Stimulated activated CD8-positive, alpha-beta memory T cell treated with anti-CD3 and anti-CD28 coated beads, Interleukin-12 subunit alpha, Interleukin-12 subunit beta, amount 100 ng/mL, for 1 hour (primary cell): Measurements from ENCODE around the gene TBKBP1.

Experiments used
- DNase-seq: peaks from one replicate; pipeline ENCODE4 v3.0.0-alpha.2; 2020; ENCODE audit warnings: low read depth

Gene TBKBP1

GRCh38 chr17:47693731-47694580 is at the start of gene TBKBP1:
TBKBP1 (plus strand) TSS chr17:47694161; CDS start chr17:47696113, 1,952 bp downstream.
- no peak for DNase-seq

GRCh38 chr17:47644324-47644723 is 49.6 kb upstream of the TBKBP1 start:
- DNase-seq = no peak

GRCh38 chr17:47649153-47649971 is 44.6 kb upstream of the TBKBP1 start, which contains the start of gene KPNB1:
KPNB1 (plus strand) TSS chr17:47649919; CDS start chr17:47650245, 326 bp downstream.
- peak; percentile 92 for DNase-seq

GRCh38 chr17:47649972-47650524 is 43.9 kb upstream of the TBKBP1 start:
- DNase-seq = peak; percentile 20

- peak; percentile 82 for DNase-seq
These were observed 43.1 kb upstream of the TBKBP1 start for GRCh38 chr17:47650525-47651522.

- no peak for DNase-seq
These were observed 42.3 kb upstream of the TBKBP1 start for GRCh38 chr17:47651704-47652103.

GRCh38 chr17:47652570-47652969 is 41.4 kb upstream of the TBKBP1 start:
- no peak for DNase-seq

GRCh38 chr17:47653442-47653841 is 40.5 kb upstream of the TBKBP1 start:
- DNase-seq = no peak

- DNase-seq = no peak
These were observed 39.0 kb upstream of the TBKBP1 start for GRCh38 chr17:47654991-47655390.

GRCh38 chr17:47660064-47660492 is 33.9 kb upstream of the TBKBP1 start:
- no peak for DNase-seq

GRCh38 chr17:47663912-47664623 is 29.9 kb upstream of the TBKBP1 start:
- peak; percentile 40 for DNase-seq

- no peak for DNase-seq
These were observed 29.4 kb upstream of the TBKBP1 start for GRCh38 chr17:47664624-47664941.

- DNase-seq = no peak
These were observed 28.3 kb upstream of the TBKBP1 start for GRCh38 chr17:47665655-47666054.

- DNase-seq = no peak
These were observed 24.9 kb upstream of the TBKBP1 start for GRCh38 chr17:47669081-47669480.

- DNase-seq = no peak
These were observed 23.9 kb upstream of the TBKBP1 start for GRCh38 chr17:47670064-47670463.

GRCh38 chr17:47674499-47674898 is 19.5 kb upstream of the TBKBP1 start:
- DNase-seq = no peak

- no peak for DNase-seq
These were observed 18.4 kb upstream of the TBKBP1 start for GRCh38 chr17:47675380-47676198.

- no peak for DNase-seq
These were observed 17.8 kb upstream of the TBKBP1 start for GRCh38 chr17:47676199-47676472.

GRCh38 chr17:47676510-47677165 is 17.3 kb upstream of the TBKBP1 start:
- DNase-seq = no peak

- no peak for DNase-seq
These were observed 15.8 kb upstream of the TBKBP1 start for GRCh38 chr17:47678196-47678595.
